Lower leg skin (tissue), 3 donors: ENCODE measurements around the gene ZNF292.
"Not testable (repeated sequence)": the region's sequence is repeated elsewhere in the genome, so short reads cannot be mapped to it uniquely, and the experiment has no call there.

Source experiments
- POLR2A ChIP-seq, 2 donors: fragments of 450-650 bp; IDR thresholded peaks; one replicate each; pipeline ENCODE4 v1.6.1; 2016 to 2017; ENCODE audit warnings: antibody characterized with exemption in 2 of 2, mild to moderate bottlenecking in 1 of 2, moderate library complexity in 1 of 2
- TF ChIP-seq, protein P1 (sequence below), 3 donors: fragments of 450-650 bp; IDR thresholded peaks; one replicate each; pipeline ENCODE4 v1.5.1; 2016; ENCODE audit warnings: antibody characterized with exemption in 3 of 3, mild to moderate bottlenecking in 3 of 3, moderate library complexity in 2 of 3

DNA sequence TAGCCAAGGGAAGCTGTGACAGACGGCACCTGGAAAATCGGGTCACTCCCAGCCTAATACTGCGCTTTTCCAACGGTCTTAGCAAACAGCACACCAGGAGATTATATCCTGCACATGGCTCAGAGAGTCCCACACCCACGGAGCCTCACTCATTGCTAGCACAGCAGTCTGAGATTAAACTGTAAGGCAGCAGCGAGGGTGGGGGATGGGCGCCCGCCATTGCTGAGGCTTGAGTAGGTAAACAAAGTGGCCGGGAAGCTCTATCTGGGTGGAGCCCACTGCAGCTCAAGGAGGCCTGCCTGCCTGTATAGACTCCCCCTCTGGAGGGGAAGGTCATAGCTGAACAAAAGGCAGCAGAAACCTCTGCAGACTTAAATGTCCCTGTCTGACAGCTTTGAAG, 145.9 kb downstream of the ZNF292 start:
- TF ChIP-seq, protein P1, sequence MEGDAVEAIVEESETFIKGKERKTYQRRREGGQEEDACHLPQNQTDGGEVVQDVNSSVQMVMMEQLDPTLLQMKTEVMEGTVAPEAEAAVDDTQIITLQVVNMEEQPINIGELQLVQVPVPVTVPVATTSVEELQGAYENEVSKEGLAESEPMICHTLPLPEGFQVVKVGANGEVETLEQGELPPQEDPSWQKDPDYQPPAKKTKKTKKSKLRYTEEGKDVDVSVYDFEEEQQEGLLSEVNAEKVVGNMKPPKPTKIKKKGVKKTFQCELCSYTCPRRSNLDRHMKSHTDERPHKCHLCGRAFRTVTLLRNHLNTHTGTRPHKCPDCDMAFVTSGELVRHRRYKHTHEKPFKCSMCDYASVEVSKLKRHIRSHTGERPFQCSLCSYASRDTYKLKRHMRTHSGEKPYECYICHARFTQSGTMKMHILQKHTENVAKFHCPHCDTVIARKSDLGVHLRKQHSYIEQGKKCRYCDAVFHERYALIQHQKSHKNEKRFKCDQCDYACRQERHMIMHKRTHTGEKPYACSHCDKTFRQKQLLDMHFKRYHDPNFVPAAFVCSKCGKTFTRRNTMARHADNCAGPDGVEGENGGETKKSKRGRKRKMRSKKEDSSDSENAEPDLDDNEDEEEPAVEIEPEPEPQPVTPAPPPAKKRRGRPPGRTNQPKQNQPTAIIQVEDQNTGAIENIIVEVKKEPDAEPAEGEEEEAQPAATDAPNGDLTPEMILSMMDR (IDR thresholded peaks at IDR 0.05), result not testable (repeated sequence)
- TF ChIP-seq POLR2A (IDR thresholded peaks at IDR 0.05), result not testable (repeated sequence)
